Body of pancreas (tissue), 4 donors: ENCODE results near the gene DDR2. TPM values are rescaled to one million over a fixed set of nuclear protein-coding genes. Genes with fewer than 3 reads are reported as not detected.

Experiments used
- ATAC-seq: fragments of 150-250 bp; one replicate; pipeline ENCODE4 v1.9.1; 2016
- DNase-seq, 4 donors: peaks; one replicate each; pipeline ENCODE4 v3.0.0-alpha.2; 2019
- H3K27ac ChIP-seq, 4 donors: fragments of 200-600 bp; sonication (generic); 1 replicate in 3 of 4; 2 replicates in 1 of 4; pipeline versions ENCODE4 v1.5.1 to v1.6.1; 2016 to 2019; ENCODE audit warnings: mild to moderate bottlenecking in 1 of 4, mixed read lengths in 1 of 4, moderate library complexity in 1 of 4
- H3K27me3 ChIP-seq, 2 donors: fragments of 200-600 bp; sonication (generic); one replicate each; pipeline ENCODE4 v1.6.0; 2016; ENCODE audit warnings: mild to moderate bottlenecking in 1 of 2
- H3K36me3 ChIP-seq, 2 donors: fragments of 200-600 bp; sonication (generic); replicated peaks in 1 of 2; 2 replicates each; pipeline ENCODE4 v1.5.1; 2016; ENCODE audit warnings: low read depth in 2 of 2; ENCODE audit not compliant: insufficient read depth in 1 of 2
- H3K4me1 ChIP-seq: fragments of 200-600 bp; sonication (generic); one replicate; pipeline ENCODE4 v1.6.0; 2016
- H3K4me3 ChIP-seq, 2 donors: fragments of 200-600 bp; sonication (generic); 1 replicate in 1 of 2; 2 replicates in 1 of 2; pipeline ENCODE4 v1.5.1; 2016 to 2019
- H3K9me3 ChIP-seq, 3 donors: fragments of 200-600 bp; sonication (generic); 1 replicate in 2 of 3; 2 replicates in 1 of 3; pipeline ENCODE4 v1.5.1; 2016
- CTCF ChIP-seq, 7 experiments: fragments of 450-650 bp in 4 of 7; fragments of 200-600 bp in 3 of 7; sonication (generic) in 3 of 7; IDR thresholded peaks; one replicate each; pipeline ENCODE4 v1.5.1; 2016 to 2019; ENCODE audit warnings: antibody characterized with exemption in 7 of 7
- POLR2A ChIP-seq, 3 donors: fragments of 450-650 bp; IDR thresholded peaks; one replicate each; pipeline ENCODE4 v1.6.1; 2016; ENCODE audit warnings: antibody characterized with exemption in 3 of 3, mild to moderate bottlenecking in 2 of 3
- WGBS, 2 donors: methylation state at CpG; one replicate each; pipeline ENCODE4 v1.1.5; 2017; 5-methylcytosine and 5-hydroxymethylcytosine counted together
- intact Hi-C: fragments of 100-400 bp; cut with DNase I; formaldehyde crosslinking; loops from one replicate; pipeline ENCODE4 v1.15.1; 2023
- total RNA-seq, 2 donors: library from RNA; depleted of rRNA; stranded (reverse); fragments of >200 nt; gene quantifications; one replicate each; pipeline ENCODE4 v1.1.0, GENCODE V29; 2016

The DDR2 gene
- total RNA-seq, 2 donors from 2014 or later, result 7.8 to 20.8 TPM

- Histone ChIP-seq H3K36me3 (no peaks in the 10 kb centered on the region), H3K4me3 (no peak overlapping the region), H3K4me1 (peaks cover 11% of the 10 kb centered on the region), H3K27me3 (no peaks in the 10 kb centered on the region), H3K9me3 (no peaks in the 10 kb centered on the region), H3K27ac (no peak overlapping the region)
- intact Hi-C loops, result no loop called here
- TF ChIP-seq POLR2A (IDR thresholded peaks at IDR 0.05) (no peak), CTCF (IDR thresholded peaks at IDR 0.05) (no peak)
- DNase-seq (no peak), ATAC-seq (no peak)
- WGBS, 2 donors, result 38 to 41% methylated on average over 2 of the region's 2 CpGs
Measured at GRCh38 chr1:162681122-162681436, 48.8 kb downstream of the DDR2 start.

GRCh38 chr1:162682013-162682419 lies 49.8 kb downstream of the DDR2 start:
- H3K4me1 ChIP-seq, result peaks cover 11% of the 10 kb centered on the region
- DNase-seq, result peak in 2 of 4 donors; percentile 24

GRCh38 chr1:162687870-162688269 lies 55.6 kb downstream of the DDR2 start:
- H3K36me3 ChIP-seq, result no peaks in the 10 kb centered on the region
- peaks cover 4% of the 10 kb centered on the region for H3K4me1 ChIP-seq
- intact Hi-C loops, result no loop called here
- DNase-seq (no peak), ATAC-seq (no peak)
- TF ChIP-seq CTCF (IDR thresholded peaks at IDR 0.05) (no peak), POLR2A (IDR thresholded peaks at IDR 0.05) (no peak)
- H3K4me3 ChIP-seq, result no peak overlapping the region
- H3K27ac ChIP-seq, result no peak overlapping the region
- no peaks in the 10 kb centered on the region for H3K27me3 ChIP-seq
- WGBS, 2 donors, result 53 to 67% methylated on average over 6 of the region's 6 CpGs
- no peaks in the 10 kb centered on the region for H3K9me3 ChIP-seq

More at GRCh38 chr1:162682013-162682419, 49.8 kb downstream of the DDR2 start:
- Histone ChIP-seq H3K9me3 (no peaks in the 10 kb centered on the region), H3K27me3 (no peaks in the 10 kb centered on the region), H3K4me3 (no peak overlapping the region), H3K27ac (no peak overlapping the region), H3K36me3 (no peaks in the 10 kb centered on the region)
- ATAC-seq, result no peak
- intact Hi-C loops, result no loop called here
- TF ChIP-seq CTCF (IDR thresholded peaks at IDR 0.05) (no peak), POLR2A (IDR thresholded peaks at IDR 0.05) (no peak)
- WGBS, 2 donors, result 15 to 33% methylated on average over 1 of the region's 1 CpG

GRCh38 chr1:162688521-162688920 lies 56.3 kb downstream of the DDR2 start:
- 40 to 62% methylated on average over 4 of the region's 4 CpGs for WGBS, 2 donors
- H3K36me3 ChIP-seq, result no peaks in the 10 kb centered on the region
- H3K27ac ChIP-seq, result no peak overlapping the region
- H3K4me1 ChIP-seq, result peaks cover 4% of the 10 kb centered on the region
- no peaks in the 10 kb centered on the region for H3K9me3 ChIP-seq
- H3K4me3 ChIP-seq, result no peak overlapping the region
- H3K27me3 ChIP-seq, result no peaks in the 10 kb centered on the region
- no peak for TF ChIP-seq POLR2A (IDR thresholded peaks at IDR 0.05)
- DNase-seq, result no peak
- intact Hi-C loops, result no loop called here
- ATAC-seq, result no peak

GRCh38 chr1:162688931-162689330 lies 56.7 kb downstream of the DDR2 start:
- no peak for DNase-seq
- intact Hi-C loops, result no loop called here

More at GRCh38 chr1:162688931-162689330, 56.7 kb downstream of the DDR2 start:
- H3K4me1 ChIP-seq, result peaks cover 4% of the 10 kb centered on the region
- no peaks in the 10 kb centered on the region for H3K27me3 ChIP-seq
- WGBS, 2 donors, result 90 to 95% methylated on average over 5 of the region's 5 CpGs
- H3K4me3 ChIP-seq, result no peak overlapping the region
- H3K9me3 ChIP-seq, result no peaks in the 10 kb centered on the region
- H3K36me3 ChIP-seq, result no peaks in the 10 kb centered on the region
- no peak for ATAC-seq
- TF ChIP-seq POLR2A (IDR thresholded peaks at IDR 0.05) (no peak), CTCF (IDR thresholded peaks at IDR 0.05) (no peak)
- no peak overlapping the region for H3K27ac ChIP-seq
